BLaER1 (cell line): Measurements from ENCODE around the gene ELOVL2.

Experiments used
- H3K27ac ChIP-seq: shearing (Covaris generic); formaldehyde crosslinking; 2 replicates; pipeline ENCODE4 v1.8.1; 2022
- H3K27me3 ChIP-seq: shearing (Covaris generic); formaldehyde crosslinking; 2 replicates; pipeline ENCODE4 v1.8.1; 2022
- H3K36me3 ChIP-seq: shearing (Covaris generic); formaldehyde crosslinking; 2 replicates; pipeline ENCODE4 v1.8.1; 2022
- H3K4me1 ChIP-seq: shearing (Covaris generic); formaldehyde crosslinking; 2 replicates; pipeline ENCODE4 v1.8.1; 2022
- H3K4me2 ChIP-seq: shearing (Covaris generic); formaldehyde crosslinking; 2 replicates; pipeline ENCODE4 v1.8.1; 2022
- H3K4me3 ChIP-seq: shearing (Covaris generic); formaldehyde crosslinking; 2 replicates; pipeline ENCODE4 v1.8.1; 2022
- H3K9ac ChIP-seq: shearing (Covaris generic); formaldehyde crosslinking; 2 replicates; pipeline ENCODE4 v1.8.1; 2022
- H3K9me3 ChIP-seq: shearing (Covaris generic); formaldehyde crosslinking; 2 replicates; pipeline ENCODE4 v1.8.1; 2022
- H4K20me1 ChIP-seq: shearing (Covaris generic); formaldehyde crosslinking; 2 replicates; pipeline ENCODE4 v1.8.1; 2022
- Cebpa-rat ChIP-seq: shearing (Covaris generic); IDR thresholded peaks from 2 replicates; pipeline ENCODE4 v1.8.1; 2022

The ELOVL2 gene

GRCh38 chr6:11040134-11040533 is 4.0 kb downstream of the ELOVL2 start:
- H3K27me3 ChIP-seq, result no peaks in the 10 kb centered on the region
- 0 out of 2 replicates have a peak overlapping the region, but pooled peaks have one; percentile 4 for H3K4me2 ChIP-seq
- H3K4me1 ChIP-seq, result peaks cover 37% of the 10 kb centered on the region
- H3K9ac ChIP-seq, result no peak overlapping the region
- H4K20me1 ChIP-seq, result peaks cover 54% of the 10 kb centered on the region
- TF ChIP-seq Cebpa-rat, result no peak
- H3K4me3 ChIP-seq, result no peak overlapping the region
- no peaks in the 10 kb centered on the region for H3K9me3 ChIP-seq
- H3K36me3 ChIP-seq, result 0 out of 2 replicates have a peak, but pooled peaks cover 5% of the 10 kb centered on the region
- no peak overlapping the region for H3K27ac ChIP-seq

- Histone ChIP-seq H4K20me1 (peaks cover 60% of the 10 kb centered on the region), H3K4me3 (no peak overlapping the region), H3K4me2 (0 out of 2 replicates have a peak overlapping the region, but pooled peaks have one; percentile 8)
Observed at GRCh38 chr6:11039040-11039439, 5.1 kb downstream of the ELOVL2 start.

GRCh38 chr6:11036977-11037430 is 7.1 kb downstream of the ELOVL2 start:
- TF ChIP-seq Cebpa-rat, result no peak
- Histone ChIP-seq H3K27ac (no peak overlapping the region), H3K4me2 (no peak overlapping the region), H3K4me3 (no peak overlapping the region), H3K27me3 (no peaks in the 10 kb centered on the region), H3K36me3 (0 out of 2 replicates have a peak, but pooled peaks cover 5% of the 10 kb centered on the region), H3K4me1 (peaks cover 26% of the 10 kb centered on the region), H4K20me1 (peaks cover 66% of the 10 kb centered on the region), H3K9me3 (no peaks in the 10 kb centered on the region), H3K9ac (no peak overlapping the region)

More at GRCh38 chr6:11039040-11039439, 5.1 kb downstream of the ELOVL2 start:
- Histone ChIP-seq H3K27ac (no peak overlapping the region), H3K36me3 (0 out of 2 replicates have a peak, but pooled peaks cover 5% of the 10 kb centered on the region), H3K9me3 (no peaks in the 10 kb centered on the region), H3K27me3 (no peaks in the 10 kb centered on the region), H3K4me1 (peaks cover 37% of the 10 kb centered on the region), H3K9ac (no peak overlapping the region)
- TF ChIP-seq Cebpa-rat, result no peak

- Histone ChIP-seq H3K4me1 (peaks cover 21% of the 10 kb centered on the region), H4K20me1 (peaks cover 64% of the 10 kb centered on the region)
Observed at GRCh38 chr6:11036351-11036740, 7.8 kb downstream of the ELOVL2 start.

GRCh38 chr6:11035616-11036350 is 8.3 kb downstream of the ELOVL2 start:
- Histone ChIP-seq H3K9me3 (no peaks in the 10 kb centered on the region), H3K36me3 (0 out of 2 replicates have a peak, but pooled peaks cover 5% of the 10 kb centered on the region), H3K4me3 (no peak overlapping the region), H3K4me1 (peaks cover 16% of the 10 kb centered on the region), H3K9ac (no peak overlapping the region), H3K27me3 (no peaks in the 10 kb centered on the region), H3K4me2 (no peak overlapping the region), H3K27ac (no peak overlapping the region), H4K20me1 (peaks cover 60% of the 10 kb centered on the region)
- no peak for TF ChIP-seq Cebpa-rat

More at GRCh38 chr6:11036351-11036740, 7.8 kb downstream of the ELOVL2 start:
- Histone ChIP-seq H3K4me3 (no peak overlapping the region), H3K9me3 (no peaks in the 10 kb centered on the region), H3K27me3 (no peaks in the 10 kb centered on the region), H3K27ac (no peak overlapping the region), H3K4me2 (no peak overlapping the region), H3K9ac (no peak overlapping the region), H3K36me3 (0 out of 2 replicates have a peak, but pooled peaks cover 5% of the 10 kb centered on the region)
- no peak for TF ChIP-seq Cebpa-rat

GRCh38 chr6:11033825-11034224 is 10.3 kb downstream of the ELOVL2 start:
- no peak overlapping the region for H3K4me3 ChIP-seq
- no peak overlapping the region for H3K9ac ChIP-seq
- no peak overlapping the region for H3K4me2 ChIP-seq
- no peak for TF ChIP-seq Cebpa-rat
- 0 out of 2 replicates have a peak, but pooled peaks cover 5% of the 10 kb centered on the region for H3K36me3 ChIP-seq
- H3K9me3 ChIP-seq, result no peaks in the 10 kb centered on the region
- no peaks in the 10 kb centered on the region for H3K27me3 ChIP-seq
- peaks cover 65% of the 10 kb centered on the region for H4K20me1 ChIP-seq
- no peak overlapping the region for H3K27ac ChIP-seq
- peaks cover 1% of the 10 kb centered on the region for H3K4me1 ChIP-seq

GRCh38 chr6:11030904-11031303 is 13.2 kb downstream of the ELOVL2 start:
- no peaks in the 10 kb centered on the region for H3K9me3 ChIP-seq
- H3K9ac ChIP-seq, result no peak overlapping the region
- H3K27ac ChIP-seq, result no peak overlapping the region
- H3K4me2 ChIP-seq, result no peak overlapping the region
- peaks cover 53% of the 10 kb centered on the region; the same call in 1 of the 2 replicates for H4K20me1 ChIP-seq
- no peak for TF ChIP-seq Cebpa-rat
- no peak overlapping the region for H3K4me3 ChIP-seq
- H3K4me1 ChIP-seq, result peaks cover 6% of the 10 kb centered on the region
- no peaks in the 10 kb centered on the region for H3K27me3 ChIP-seq
- 0 out of 2 replicates have a peak, but pooled peaks cover 4% of the 10 kb centered on the region for H3K36me3 ChIP-seq

GRCh38 chr6:11028959-11029358 is 15.1 kb downstream of the ELOVL2 start:
- TF ChIP-seq Cebpa-rat, result no peak
- Histone ChIP-seq H3K36me3 (0 out of 2 replicates have a peak, but pooled peaks cover 4% of the 10 kb centered on the region), H3K4me3 (no peak overlapping the region)

GRCh38 chr6:11027565-11028110 is 16.5 kb downstream of the ELOVL2 start:
- Histone ChIP-seq H4K20me1 (peaks cover 56% of the 10 kb centered on the region), H3K27me3 (no peaks in the 10 kb centered on the region), H3K4me1 (peaks cover 7% of the 10 kb centered on the region), H3K27ac (no peak overlapping the region), H3K9me3 (no peaks in the 10 kb centered on the region), H3K36me3 (0 out of 2 replicates have a peak, but pooled peaks cover 4% of the 10 kb centered on the region), H3K4me2 (no peak overlapping the region), H3K4me3 (no peak overlapping the region), H3K9ac (no peak overlapping the region)
- no peak for TF ChIP-seq Cebpa-rat

More at GRCh38 chr6:11028959-11029358, 15.1 kb downstream of the ELOVL2 start:
- H3K4me1 ChIP-seq, result peaks cover 7% of the 10 kb centered on the region
- H3K9ac ChIP-seq, result no peak overlapping the region
- no peak overlapping the region for H3K27ac ChIP-seq
- no peaks in the 10 kb centered on the region for H3K9me3 ChIP-seq
- H4K20me1 ChIP-seq, result peaks cover 50% of the 10 kb centered on the region; the same call in 1 of the 2 replicates
- no peaks in the 10 kb centered on the region for H3K27me3 ChIP-seq
- H3K4me2 ChIP-seq, result no peak overlapping the region
